ENCODE measurements around the gene HSPA5.

- TF ChIP-seq, protein P1, sequence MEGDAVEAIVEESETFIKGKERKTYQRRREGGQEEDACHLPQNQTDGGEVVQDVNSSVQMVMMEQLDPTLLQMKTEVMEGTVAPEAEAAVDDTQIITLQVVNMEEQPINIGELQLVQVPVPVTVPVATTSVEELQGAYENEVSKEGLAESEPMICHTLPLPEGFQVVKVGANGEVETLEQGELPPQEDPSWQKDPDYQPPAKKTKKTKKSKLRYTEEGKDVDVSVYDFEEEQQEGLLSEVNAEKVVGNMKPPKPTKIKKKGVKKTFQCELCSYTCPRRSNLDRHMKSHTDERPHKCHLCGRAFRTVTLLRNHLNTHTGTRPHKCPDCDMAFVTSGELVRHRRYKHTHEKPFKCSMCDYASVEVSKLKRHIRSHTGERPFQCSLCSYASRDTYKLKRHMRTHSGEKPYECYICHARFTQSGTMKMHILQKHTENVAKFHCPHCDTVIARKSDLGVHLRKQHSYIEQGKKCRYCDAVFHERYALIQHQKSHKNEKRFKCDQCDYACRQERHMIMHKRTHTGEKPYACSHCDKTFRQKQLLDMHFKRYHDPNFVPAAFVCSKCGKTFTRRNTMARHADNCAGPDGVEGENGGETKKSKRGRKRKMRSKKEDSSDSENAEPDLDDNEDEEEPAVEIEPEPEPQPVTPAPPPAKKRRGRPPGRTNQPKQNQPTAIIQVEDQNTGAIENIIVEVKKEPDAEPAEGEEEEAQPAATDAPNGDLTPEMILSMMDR (IDR thresholded peaks at IDR 0.05; ENCODE audit: insufficient read depth, low read depth, low read length) = no peak
- TF ChIP-seq EZH2 (IDR thresholded peaks at IDR 0.05; ENCODE audit: insufficient read depth, low read length) = no peak
These were observed 13.1 kb upstream of the HSPA5 start for GRCh38 chr9:125254231-125254630.

All from astrocyte (in vitro differentiated cells and primary cell).